KMS-11 (cell line): Measurements from ENCODE around the gene PLB1.

ENCODE experiments used
- H2AFZ ChIP-seq: fragments of 200-600 bp; sonication (generic); 2 replicates; pipeline ENCODE4 v1.6.1; 2016; ENCODE audit warnings: antibody characterized with exemption, mixed run types, low read depth
- H3K27ac ChIP-seq: fragments of 200-600 bp; sonication (generic); 2 replicates; pipeline ENCODE4 v1.6.1; 2016; ENCODE audit warnings: mild to moderate bottlenecking, mixed run types
- H3K27me3 ChIP-seq: fragments of 200-600 bp; sonication (generic); 2 replicates; pipeline ENCODE4 v1.6.1; 2017; ENCODE audit warnings: mild to moderate bottlenecking, low read depth, mixed run types, moderate library complexity; ENCODE audit not compliant: insufficient read depth
- H3K36me3 ChIP-seq: fragments of 200-600 bp; sonication (generic); 2 replicates; pipeline ENCODE4 v1.6.1; 2017; ENCODE audit warnings: mild to moderate bottlenecking, mixed run types; ENCODE audit not compliant: insufficient read depth
- H3K4me1 ChIP-seq: fragments of 200-600 bp; sonication (generic); 2 replicates; pipeline ENCODE4 v1.6.1; 2016; ENCODE audit warnings: mild to moderate bottlenecking, low read depth, mixed run types; ENCODE audit not compliant: poor library complexity, severe bottlenecking
- H3K4me2 ChIP-seq: fragments of 200-600 bp; sonication (generic); 2 replicates; pipeline ENCODE4 v1.7.0; 2016; ENCODE audit warnings: mild to moderate bottlenecking, mixed run types
- H3K4me3 ChIP-seq: fragments of 200-600 bp; sonication (generic); IDR thresholded peaks from 2 replicates; pipeline ENCODE4 v1.6.1; 2017; ENCODE audit warnings: low read depth, low read length, mixed read lengths; ENCODE audit not compliant: insufficient read depth
- H3K79me2 ChIP-seq: fragments of 200-600 bp; sonication (generic); 2 replicates; pipeline ENCODE4 v1.6.1; 2016; ENCODE audit warnings: low read depth, mixed run types; ENCODE audit not compliant: insufficient read depth
- H3K9ac ChIP-seq: fragments of 200-600 bp; sonication (generic); 2 replicates; pipeline ENCODE4 v1.6.1; 2016; ENCODE audit warnings: mild to moderate bottlenecking, mixed run types
- H4K20me1 ChIP-seq: fragments of 200-600 bp; sonication (generic); 2 replicates; pipeline ENCODE4 v1.6.1; 2016; ENCODE audit warnings: mild to moderate bottlenecking, mixed run types; ENCODE audit not compliant: insufficient read depth
- CTCF ChIP-seq: fragments of 200-600 bp; sonication (generic); conservative IDR thresholded peaks from 2 replicates; pipeline ENCODE4 v1.6.1; 2017; ENCODE audit warnings: low read depth, mild to moderate bottlenecking, antibody characterized with exemption, low read length, moderate library complexity, mixed read lengths

Gene PLB1

GRCh38 chr2:28623582-28624405, 127.9 kb downstream of the PLB1 start:
- no peak overlapping the region for H3K4me2 ChIP-seq
- H4K20me1 ChIP-seq, result no peaks in the 10 kb centered on the region
- no peak for TF ChIP-seq CTCF
- H2AFZ ChIP-seq, result no peak overlapping the region
- H3K4me1 ChIP-seq, result no peaks in the 10 kb centered on the region
- no peaks in the 10 kb centered on the region for H3K27me3 ChIP-seq
- H3K79me2 ChIP-seq, result no peaks in the 10 kb centered on the region
- no peak overlapping the region for H3K9ac ChIP-seq
- H3K27ac ChIP-seq, result no peak overlapping the region
- H3K4me3 ChIP-seq, result no peak overlapping the region
- H3K36me3 ChIP-seq, result no peaks in the 10 kb centered on the region

- Histone ChIP-seq H3K27me3 (no peaks in the 10 kb centered on the region), H3K4me1 (no peaks in the 10 kb centered on the region)
- no peak for TF ChIP-seq CTCF
Measured at GRCh38 chr2:28624436-28624792, 128.6 kb downstream of the PLB1 start.

GRCh38 chr2:28624793-28625701, 129.2 kb downstream of the PLB1 start:
- no peak overlapping the region for H3K4me3 ChIP-seq
- H4K20me1 ChIP-seq, result no peaks in the 10 kb centered on the region
- no peaks in the 10 kb centered on the region for H3K4me1 ChIP-seq
- no peaks in the 10 kb centered on the region for H3K36me3 ChIP-seq
- no peak for TF ChIP-seq CTCF
- no peak overlapping the region for H3K27ac ChIP-seq
- H3K79me2 ChIP-seq, result no peaks in the 10 kb centered on the region
- no peaks in the 10 kb centered on the region for H3K27me3 ChIP-seq
- no peak overlapping the region for H3K9ac ChIP-seq
- H2AFZ ChIP-seq, result no peak overlapping the region
- no peak overlapping the region for H3K4me2 ChIP-seq

More at GRCh38 chr2:28624436-28624792, 128.6 kb downstream of the PLB1 start:
- H2AFZ ChIP-seq, result no peak overlapping the region
- no peak overlapping the region for H3K9ac ChIP-seq
- no peak overlapping the region for H3K4me2 ChIP-seq
- no peaks in the 10 kb centered on the region for H4K20me1 ChIP-seq
- H3K4me3 ChIP-seq, result no peak overlapping the region
- H3K79me2 ChIP-seq, result no peaks in the 10 kb centered on the region
- H3K36me3 ChIP-seq, result no peaks in the 10 kb centered on the region
- no peak overlapping the region for H3K27ac ChIP-seq

GRCh38 chr2:28626376-28626775, 130.5 kb downstream of the PLB1 start:
- H3K36me3 ChIP-seq, result no peaks in the 10 kb centered on the region
- H3K27ac ChIP-seq, result no peak overlapping the region
- H3K4me2 ChIP-seq, result no peak overlapping the region
- no peaks in the 10 kb centered on the region for H4K20me1 ChIP-seq
- no peak overlapping the region for H3K4me3 ChIP-seq
- H3K9ac ChIP-seq, result no peak overlapping the region
- TF ChIP-seq CTCF, result no peak
- no peak overlapping the region for H2AFZ ChIP-seq
- H3K4me1 ChIP-seq, result no peaks in the 10 kb centered on the region
- no peaks in the 10 kb centered on the region for H3K79me2 ChIP-seq
- no peaks in the 10 kb centered on the region for H3K27me3 ChIP-seq
